Measurements from ENCODE around the gene ARID1B. TPM values are rescaled to one million over a fixed set of nuclear protein-coding genes. Genes with fewer than 3 reads are reported as not detected.

ARID1B gene
- total and polyA plus RNA-seq, 2 of the 4 experiments (the other 2 are of a cell fraction): 14.5 to 20.1 TPM

- no peak overlapping the region for H2BK15ac ChIP-seq (ENCODE audit: low read depth, low read length)
- BruUV-seq (replicated peaks): no TSS peak
- no peaks in the 10 kb centered on the region for H3K4me1 ChIP-seq (ENCODE audit: control insufficient read depth, insufficient read depth, low read length)
- no peak overlapping the region for H2BK20ac ChIP-seq (ENCODE audit: low read depth, low read length)
- H4K5ac ChIP-seq (ENCODE audit: low read depth, low read length): no peak overlapping the region
- no peak overlapping the region for H3K23ac ChIP-seq (ENCODE audit: low read depth, low read length)
- H3K4me2 ChIP-seq (ENCODE audit: low read depth, low read length): no peak overlapping the region
- no CpG with 5 or more reads among the region's 7 CpGs for WGBS, 2 experiments (ENCODE audit: extremely low coverage in 2 of 2, insufficient read length in 1 of 2)
- no peak overlapping the region for H4K91ac ChIP-seq (ENCODE audit: insufficient read depth, low read depth, low read length)
- in situ Hi-C loops (cut with MboI; ENCODE audit: low sequenced_read_pairs) (no loop called here), dilution Hi-C loops (cut with HindIII; ENCODE audit: low sequenced_read_pairs, unreplicated experiment) (no loop called here), intact Hi-C loops (cut with micrococcal nuclease) (no loop called here)
- no peak overlapping the region for H3K56ac ChIP-seq (ENCODE audit: extremely low read depth, insufficient read depth, low read length)
- no peak overlapping the region for H4K8ac ChIP-seq (ENCODE audit: low read depth in 2 of 2, low read length in 2 of 2)
- no peak overlapping the region for H2BK120ac ChIP-seq (ENCODE audit: low read depth, low read length)
- ATAC-seq (ENCODE audit: low read depth): no peak
- H3K9ac ChIP-seq (ENCODE audit: low read depth, low read length): no peak overlapping the region
- peaks cover 56% of the 10 kb centered on the region for H3K27me3 ChIP-seq (ENCODE audit: control insufficient read depth, insufficient read depth, low read length)
- TF ChIP-seq RFX5 (IDR thresholded peaks at IDR 0.05; ENCODE audit: low read depth, low read length) (no peak), CEBPB (IDR thresholded peaks at IDR 0.05; ENCODE audit: low read depth, low read length) (no peak), FOS (IDR thresholded peaks at IDR 0.05; ENCODE audit: low read depth, low read length) (no peak), CHD1 (IDR thresholded peaks at IDR 0.05; ENCODE audit: low read depth, low read length) (no peak), ELK1 (IDR thresholded peaks at IDR 0.05; ENCODE audit: borderline replicate concordance, low read depth, low read length) (no peak), RCOR1 (IDR thresholded peaks at IDR 0.05; ENCODE audit: insufficient replicate concordance, low read length) (no peak), MAFK (IDR thresholded peaks at IDR 0.05; ENCODE audit: low read depth, low read length) (no peak), CTCF (conservative IDR thresholded peaks at IDR 0.05; ENCODE audit: low read depth, low read length) (no peak), POLR2A (IDR thresholded peaks at IDR 0.05; ENCODE audit: low read depth, low read length) (no peak), MAZ (IDR thresholded peaks at IDR 0.05; ENCODE audit: borderline replicate concordance, low read depth, low read length) (no peak), SMC3 (IDR thresholded peaks at IDR 0.05; ENCODE audit: low read depth, low read length) (no peak), USF2 (IDR thresholded peaks at IDR 0.05; ENCODE audit: low read depth, low read length) (no peak), MXI1 (IDR thresholded peaks at IDR 0.05; ENCODE audit: borderline replicate concordance, low read depth, low read length) (no peak), BHLHE40 (IDR thresholded peaks at IDR 0.05; ENCODE audit: low read depth, low read length) (no peak), RAD21 (IDR thresholded peaks at IDR 0.05; ENCODE audit: low read length) (no peak)
- H2AFZ ChIP-seq (replicated peaks; ENCODE audit: low read length, poor library complexity): no peak overlapping the region
- ChIA-PET POLR2A (ENCODE audit: unreplicated experiment) (no interaction called here), CTCF (no interaction called here)
- H3K14ac ChIP-seq (replicated peaks; ENCODE audit: low read depth, low read length): no peak overlapping the region
- H4K20me1 ChIP-seq (ENCODE audit: insufficient read depth, low read length): no peaks in the 10 kb centered on the region
- H2AK9ac ChIP-seq (replicated peaks; ENCODE audit: low read depth, low read length, poor library complexity): no peak overlapping the region
- H3K4me3 ChIP-seq (ENCODE audit: insufficient read depth, low read depth, low read length): no peak overlapping the region
- no peak overlapping the region for H3K27ac ChIP-seq (ENCODE audit: insufficient read depth, low read length)
- H3K79me1 ChIP-seq (ENCODE audit: low read depth in 1 of 2, low read length in 2 of 2): no peaks in the 10 kb centered on the region
- H3K4ac ChIP-seq (ENCODE audit: low read depth, low read length): no peak overlapping the region
- H3K18ac ChIP-seq (ENCODE audit: low read depth, low read length): no peak overlapping the region
- H3K36me3 ChIP-seq (ENCODE audit: control insufficient read depth, insufficient read depth, low read length): no peaks in the 10 kb centered on the region
- H2AK5ac ChIP-seq (ENCODE audit: low read depth, low read length): no peak overlapping the region
- no peak for DNase-seq
- H3K9me1 ChIP-seq (ENCODE audit: insufficient read depth, low read length): no peaks in the 10 kb centered on the region
- H2BK5ac ChIP-seq (ENCODE audit: low read depth, low read length, poor library complexity, severe bottlenecking): no peak overlapping the region
- peaks cover 4% of the 10 kb centered on the region for H3K9me3 ChIP-seq (ENCODE audit: control insufficient read depth, insufficient read depth, low read length)
Observed at GRCh38 chr6:157253699-157254098, 476.5 kb downstream of the ARID1B start.

All from IMR-90 (cell line).